RWPE1 (cell line): ENCODE data around the gene KAZN.
A peak's percentile ranks its signal among the peaks of the same experiment; 100 is the strongest.

Experiments
- CTCF ChIA-PET: fragments of 350-600 bp; sonication (Branson Sonifier 250); formaldehyde crosslinking; extraction: SDS; loops from one replicate; lab custom pipeline; 2021; lab: Yijun Ruan, JAX
- POLR2A ChIA-PET: fragments of 400-600 bp; formaldehyde crosslinking; extraction: SDS; loops from one replicate; lab custom pipeline; 2020; ENCODE audit warnings: antibody characterized with exemption; ENCODE audit not compliant: low non-redundant PET; lab: Yijun Ruan, JAX
- DNase-seq: peaks from one replicate; pipeline ENCODE4 v3.0.0; 2012; ENCODE audit warnings: low spot score
- H3K27ac ChIP-seq: fragments of 450-650 bp; 2 replicates; pipeline ENCODE4 v1.5.1; 2017
- TF ChIP-seq, protein P1 (sequence below): fragments of 450-650 bp; conservative IDR thresholded peaks from 2 replicates; pipeline ENCODE4 v1.5.1; 2017; ENCODE audit warnings: low read depth, mild to moderate bottlenecking

Gene KAZN

DNA sequence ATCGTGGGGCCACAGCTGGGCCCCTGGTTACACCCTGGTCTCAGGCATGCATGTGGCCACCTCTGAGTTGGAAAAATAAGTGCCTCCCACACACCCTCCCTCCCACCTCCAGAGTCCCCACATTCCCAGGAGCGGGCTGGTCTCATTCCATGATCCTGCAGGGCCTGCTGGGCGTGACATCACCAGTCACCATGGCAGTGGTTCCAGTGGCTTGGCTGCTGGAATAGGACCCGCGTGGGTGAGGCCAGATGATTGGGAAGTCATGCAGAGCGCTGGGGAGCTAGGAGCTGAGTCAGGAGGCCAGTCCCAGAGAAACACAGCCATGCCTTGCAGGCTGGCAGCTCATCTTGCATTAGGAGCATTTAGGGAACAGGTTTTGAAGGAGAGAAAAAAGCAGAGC, 429.6 kb downstream of the KAZN start:
- no peak overlapping the region for H3K27ac ChIP-seq
- CTCF ChIA-PET: interaction anchor here (0.5 to 1.4 kb wide), 9 partner anchors 9 to 463 kb away, joined by 3 to 5 read pairs (median 4); no protein-coding TSS in a partner anchor
- TF ChIP-seq, protein P1, sequence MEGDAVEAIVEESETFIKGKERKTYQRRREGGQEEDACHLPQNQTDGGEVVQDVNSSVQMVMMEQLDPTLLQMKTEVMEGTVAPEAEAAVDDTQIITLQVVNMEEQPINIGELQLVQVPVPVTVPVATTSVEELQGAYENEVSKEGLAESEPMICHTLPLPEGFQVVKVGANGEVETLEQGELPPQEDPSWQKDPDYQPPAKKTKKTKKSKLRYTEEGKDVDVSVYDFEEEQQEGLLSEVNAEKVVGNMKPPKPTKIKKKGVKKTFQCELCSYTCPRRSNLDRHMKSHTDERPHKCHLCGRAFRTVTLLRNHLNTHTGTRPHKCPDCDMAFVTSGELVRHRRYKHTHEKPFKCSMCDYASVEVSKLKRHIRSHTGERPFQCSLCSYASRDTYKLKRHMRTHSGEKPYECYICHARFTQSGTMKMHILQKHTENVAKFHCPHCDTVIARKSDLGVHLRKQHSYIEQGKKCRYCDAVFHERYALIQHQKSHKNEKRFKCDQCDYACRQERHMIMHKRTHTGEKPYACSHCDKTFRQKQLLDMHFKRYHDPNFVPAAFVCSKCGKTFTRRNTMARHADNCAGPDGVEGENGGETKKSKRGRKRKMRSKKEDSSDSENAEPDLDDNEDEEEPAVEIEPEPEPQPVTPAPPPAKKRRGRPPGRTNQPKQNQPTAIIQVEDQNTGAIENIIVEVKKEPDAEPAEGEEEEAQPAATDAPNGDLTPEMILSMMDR: no peak
- POLR2A ChIA-PET: no interaction called here
- peak; percentile 11 for DNase-seq

DNA sequence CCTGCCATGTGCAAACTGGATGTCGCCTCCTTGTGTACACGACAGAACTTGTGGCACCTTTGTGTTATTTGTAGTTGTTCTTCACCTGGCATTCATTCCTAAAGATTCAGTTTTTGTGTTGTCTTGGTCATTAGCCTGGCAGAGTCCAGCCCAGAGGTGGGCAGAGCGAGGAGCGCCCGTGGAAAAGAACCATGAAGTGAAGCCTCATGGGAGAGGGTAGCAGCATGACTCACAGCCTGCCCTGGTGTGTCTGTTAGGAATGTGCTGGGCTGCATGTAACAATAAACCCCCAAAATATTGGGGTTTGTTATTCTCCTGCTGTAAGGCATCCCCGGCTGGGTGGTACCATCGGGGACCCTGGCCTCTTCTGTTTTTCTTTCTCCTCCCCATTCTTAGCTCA, 430.1 kb downstream of the KAZN start:
- POLR2A ChIA-PET: no interaction called here
- TF ChIP-seq, protein P1: no peak
- CTCF ChIA-PET: interaction anchor here (0.6 kb wide), 1 partner anchor 463 kb away, joined by 3 read pairs; no protein-coding TSS in a partner anchor
- DNase-seq: no peak
- no peak overlapping the region for H3K27ac ChIP-seq

DNA sequence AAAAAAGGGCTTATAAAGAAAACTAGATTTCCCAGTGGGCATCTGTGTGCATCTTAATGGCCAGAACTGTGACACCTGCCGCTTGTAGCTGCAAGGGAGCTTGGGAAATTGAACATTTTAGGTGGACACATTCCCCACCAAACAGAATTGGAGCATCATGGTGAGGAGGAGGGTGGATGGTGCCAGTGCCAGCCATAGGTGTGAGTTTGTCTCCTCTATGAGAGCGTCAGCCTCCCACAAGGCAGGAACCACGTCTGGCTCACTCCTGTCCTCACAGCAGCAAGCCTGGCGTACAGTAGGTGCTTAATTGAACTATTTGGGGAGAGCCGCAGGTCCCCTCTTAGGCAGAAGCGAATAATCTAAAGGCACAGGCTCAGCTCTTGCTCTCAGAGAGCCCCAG, 430.6 kb downstream of the KAZN start:
- ChIA-PET POLR2A (no interaction called here), CTCF (no interaction called here)
- no peak for DNase-seq

GRCh38 chr1:15029786-15030185, 431.3 kb downstream of the KAZN start:
- TF ChIP-seq, protein P1: no peak
- no peak for DNase-seq
- H3K27ac ChIP-seq: no peak overlapping the region
- CTCF ChIA-PET: interaction anchor here (0.7 kb wide), 1 partner anchor 186 kb away, joined by 3 read pairs; no protein-coding TSS in a partner anchor
- POLR2A ChIA-PET: no interaction called here

More for the DNA sequence above, 430.6 kb downstream of the KAZN start:
- TF ChIP-seq, protein P1: no peak
- H3K27ac ChIP-seq: no peak overlapping the region

GRCh38 chr1:15031251-15031933, 432.9 kb downstream of the KAZN start:
- no peak for DNase-seq
- ChIA-PET CTCF (interaction anchor here (1.1 kb wide), 1 partner anchor 15 kb away, joined by 3 read pairs; no protein-coding TSS in a partner anchor), POLR2A (no interaction called here)
- TF ChIP-seq, protein P1: no peak
- no peak overlapping the region for H3K27ac ChIP-seq

- no peak overlapping the region for H3K27ac ChIP-seq
- POLR2A ChIA-PET: interaction anchor here (0.6 kb wide), 1 partner anchor 536 kb away, joined by 4 read pairs; no protein-coding TSS in a partner anchor
- DNase-seq: no peak
- TF ChIP-seq, protein P1: no peak
- CTCF ChIA-PET: interaction anchor here (0.8 kb wide), 1 partner anchor 13 kb away, joined by 5 read pairs; no protein-coding TSS in a partner anchor
Measured at GRCh38 chr1:15033264-15033663, 434.8 kb downstream of the KAZN start.
